GM12874 (cell line): ENCODE results near the gene BPIFA3.
A peak's percentile ranks its signal among the peaks of the same experiment; 100 is the strongest.

Experiments used
- TF ChIP-seq, protein P1 (sequence below): IDR thresholded peaks from 2 replicates; pipeline ENCODE4 v1.5.1; 2011; ENCODE audit warnings: low read depth, mild to moderate bottlenecking, control low read depth, low read length, moderate library complexity; ENCODE audit not compliant: insufficient read depth

BPIFA3 gene

DNA sequence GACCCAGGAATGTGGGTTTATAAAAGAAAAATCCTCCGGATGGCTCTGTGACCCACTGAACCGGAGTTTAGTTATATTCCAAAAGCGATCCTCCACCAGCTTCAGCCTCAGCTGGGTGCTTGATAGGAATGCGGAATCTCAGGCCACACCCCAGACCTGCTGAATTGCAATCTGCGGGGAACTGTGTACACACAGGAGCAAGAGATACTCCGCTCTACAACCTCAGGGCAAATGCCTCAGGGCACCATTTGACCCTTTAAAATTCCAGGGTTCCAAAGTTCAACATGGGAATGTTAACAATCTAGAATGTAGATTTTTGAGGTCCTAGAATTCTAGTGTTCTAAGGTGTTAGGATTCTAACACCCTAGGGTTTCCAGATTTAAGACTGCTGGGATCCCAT lies 38.4 kb upstream of the BPIFA3 start:
- TF ChIP-seq, protein P1, sequence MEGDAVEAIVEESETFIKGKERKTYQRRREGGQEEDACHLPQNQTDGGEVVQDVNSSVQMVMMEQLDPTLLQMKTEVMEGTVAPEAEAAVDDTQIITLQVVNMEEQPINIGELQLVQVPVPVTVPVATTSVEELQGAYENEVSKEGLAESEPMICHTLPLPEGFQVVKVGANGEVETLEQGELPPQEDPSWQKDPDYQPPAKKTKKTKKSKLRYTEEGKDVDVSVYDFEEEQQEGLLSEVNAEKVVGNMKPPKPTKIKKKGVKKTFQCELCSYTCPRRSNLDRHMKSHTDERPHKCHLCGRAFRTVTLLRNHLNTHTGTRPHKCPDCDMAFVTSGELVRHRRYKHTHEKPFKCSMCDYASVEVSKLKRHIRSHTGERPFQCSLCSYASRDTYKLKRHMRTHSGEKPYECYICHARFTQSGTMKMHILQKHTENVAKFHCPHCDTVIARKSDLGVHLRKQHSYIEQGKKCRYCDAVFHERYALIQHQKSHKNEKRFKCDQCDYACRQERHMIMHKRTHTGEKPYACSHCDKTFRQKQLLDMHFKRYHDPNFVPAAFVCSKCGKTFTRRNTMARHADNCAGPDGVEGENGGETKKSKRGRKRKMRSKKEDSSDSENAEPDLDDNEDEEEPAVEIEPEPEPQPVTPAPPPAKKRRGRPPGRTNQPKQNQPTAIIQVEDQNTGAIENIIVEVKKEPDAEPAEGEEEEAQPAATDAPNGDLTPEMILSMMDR = no peak

DNA sequence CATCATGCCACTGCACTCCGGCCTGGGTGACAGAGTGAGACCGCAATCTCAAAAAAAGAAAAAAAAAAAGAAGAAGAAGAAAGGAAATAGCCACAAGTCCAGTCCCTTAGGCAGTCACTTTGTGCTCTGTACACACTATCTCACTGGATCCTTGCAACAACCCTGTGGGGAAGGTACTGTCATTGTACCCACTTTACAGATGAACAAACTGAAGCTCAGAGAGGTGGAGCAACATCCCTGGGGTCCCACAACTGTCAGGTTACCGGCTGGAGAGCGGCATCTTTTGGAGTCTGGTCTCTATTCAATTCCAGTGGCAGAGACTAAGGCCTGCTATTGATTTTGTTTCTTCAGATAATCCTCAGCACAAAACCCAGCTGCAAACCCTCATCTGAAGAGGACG lies 37.0 kb upstream of the BPIFA3 start:
- TF ChIP-seq, protein P1 = no peak

DNA sequence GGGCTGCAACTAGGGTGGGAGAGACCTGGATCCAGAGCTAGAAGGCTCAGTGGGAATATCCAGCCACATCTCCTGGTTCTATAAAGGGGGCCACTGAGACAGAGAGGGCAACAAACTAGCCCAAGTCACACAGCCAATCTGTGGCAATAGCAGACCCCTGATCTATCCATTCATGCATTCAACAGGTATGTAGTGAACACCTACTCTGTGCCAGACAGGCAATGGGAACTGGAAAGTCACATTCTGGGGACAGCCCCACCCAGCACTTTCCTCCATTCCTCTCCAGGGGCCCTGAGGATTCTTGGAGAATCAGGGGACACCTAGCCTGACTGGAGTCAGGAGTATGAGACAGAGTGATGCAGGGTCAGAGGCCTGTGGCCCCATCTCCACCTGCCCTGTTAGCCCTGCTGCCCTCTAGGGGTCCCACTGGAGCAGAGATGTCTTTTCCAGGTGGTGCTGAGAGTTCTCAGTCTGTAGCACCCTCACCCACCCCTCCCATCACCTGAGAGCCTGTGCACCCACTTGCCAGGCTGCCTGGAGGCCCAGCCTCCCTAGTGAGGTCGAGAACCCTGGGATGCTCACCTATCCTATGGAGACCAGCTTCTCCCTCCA lies 35.6 kb upstream of the BPIFA3 start:
- TF ChIP-seq, protein P1 = peak; percentile 13; the same call in 1 of the 2 replicates

DNA sequence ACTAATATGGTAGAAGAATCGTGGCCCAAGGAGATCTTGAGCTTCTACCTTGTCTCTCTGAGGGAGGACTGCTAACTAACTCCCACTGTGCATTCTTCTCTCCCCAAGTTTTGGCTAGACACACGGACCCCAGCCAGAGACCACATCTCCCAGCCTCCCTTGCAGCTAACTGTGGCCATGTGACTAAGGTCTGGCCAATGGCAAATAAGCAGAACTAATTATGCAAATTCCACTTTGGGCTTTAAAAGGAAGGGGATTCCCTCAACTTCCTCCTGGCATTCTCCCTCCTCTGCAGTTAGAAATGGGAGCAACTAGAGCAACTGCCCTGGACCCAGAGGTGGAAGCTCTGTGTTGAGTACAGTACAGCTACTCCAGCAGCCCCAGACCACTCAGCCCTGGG lies 33.8 kb upstream of the BPIFA3 start:
- TF ChIP-seq, protein P1 = no peak

DNA sequence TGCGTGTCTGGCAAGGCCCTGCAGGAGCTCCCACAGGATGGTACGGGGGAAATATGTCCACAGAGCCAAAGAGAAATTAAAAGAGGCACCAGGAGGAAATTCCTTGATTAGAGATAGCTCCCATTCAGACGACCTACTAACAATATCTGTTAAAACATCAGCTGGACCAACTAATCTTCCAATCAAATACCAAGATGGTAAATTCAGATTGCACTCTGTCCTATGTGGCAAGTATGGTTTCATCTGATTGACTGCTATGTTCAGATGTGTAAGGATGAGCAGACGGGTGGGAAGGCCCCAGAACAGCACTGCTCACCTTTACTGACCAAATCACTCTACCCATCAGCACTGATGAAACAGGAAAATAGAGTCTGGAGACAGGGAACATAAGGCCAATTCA lies 29.7 kb upstream of the BPIFA3 start:
- TF ChIP-seq, protein P1 = no peak

DNA sequence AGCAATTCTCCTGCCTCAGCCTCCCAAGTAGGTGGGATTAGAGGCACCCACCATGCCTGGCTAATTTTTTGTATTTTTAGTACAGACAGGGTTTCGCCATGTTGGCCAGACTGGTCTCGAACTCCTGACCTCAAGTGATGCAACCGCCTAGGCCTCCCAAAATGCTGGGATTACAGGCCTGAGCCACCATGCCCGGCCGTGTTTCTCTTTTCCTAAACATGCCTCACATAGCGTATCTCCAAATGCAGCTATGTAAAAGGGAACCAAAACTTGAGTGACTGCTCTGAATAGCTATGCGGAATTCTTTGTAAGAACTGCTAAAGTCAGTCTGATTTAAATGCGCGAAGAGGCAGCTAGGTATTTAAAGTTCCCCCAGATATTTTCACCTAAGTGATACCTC lies 28.7 kb upstream of the BPIFA3 start:
- TF ChIP-seq, protein P1 = no peak

GRCh38 chr20:33191484-33191883 lies 25.7 kb upstream of the BPIFA3 start:
- TF ChIP-seq, protein P1 = no peak
